Adipocyte (in vitro differentiated cells): Measurements from ENCODE around the gene RAB24.

Experiments used
- DNase-seq: peaks from one replicate; pipeline ENCODE4 v3.0.0-alpha.2; 2015; ENCODE audit warnings: low read depth
- H3K27me3 ChIP-seq: replicated peaks from 2 replicates; pipeline ENCODE4 v1.7.0; 2013; ENCODE audit warnings: mild to moderate bottlenecking, low read length, moderate library complexity; ENCODE audit not compliant: control insufficient read depth, insufficient read depth
- H3K36me3 ChIP-seq: 2 replicates; pipeline ENCODE4 v1.7.0; 2013; ENCODE audit warnings: low read length, mild to moderate bottlenecking, moderate library complexity; ENCODE audit not compliant: control insufficient read depth, insufficient read depth, severe bottlenecking
- H3K4me1 ChIP-seq: 2 replicates; pipeline ENCODE4 v1.7.0; 2013; ENCODE audit warnings: mild to moderate bottlenecking, low read length, moderate library complexity; ENCODE audit not compliant: control insufficient read depth, insufficient read depth
- H3K4me3 ChIP-seq: 2 replicates; pipeline ENCODE4 v1.7.0; 2013; ENCODE audit warnings: mild to moderate bottlenecking, low read length, moderate library complexity
- H3K9ac ChIP-seq: 2 replicates; pipeline ENCODE4 v1.7.0; 2013; ENCODE audit warnings: mild to moderate bottlenecking, low read length, moderate library complexity
- H3K9me3 ChIP-seq: 2 replicates; pipeline ENCODE4 v1.7.0; 2013; ENCODE audit warnings: mild to moderate bottlenecking, low read length, moderate library complexity; ENCODE audit not compliant: control insufficient read depth

Gene RAB24

DNA sequence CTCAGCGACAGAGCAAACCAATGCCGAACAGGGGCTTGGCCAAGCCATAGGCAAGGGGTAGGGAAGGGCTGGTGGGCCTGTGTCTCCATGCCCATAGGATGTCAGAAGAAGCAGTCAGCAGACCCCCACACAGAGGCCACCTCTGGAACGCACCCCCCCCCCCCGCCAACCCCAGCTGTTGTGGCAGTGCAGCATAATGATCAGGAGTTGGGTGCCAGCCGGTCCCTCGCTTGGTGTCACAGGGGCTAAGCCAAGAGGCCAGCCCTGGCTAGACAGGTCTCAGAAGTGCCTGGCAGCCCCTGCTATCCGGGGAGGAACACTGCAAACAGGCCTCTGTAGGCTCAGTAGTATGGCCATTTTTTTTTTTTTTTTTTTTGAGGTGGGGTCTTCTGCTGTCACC, 11.9 kb upstream of the RAB24 start:
- Histone ChIP-seq H3K27me3 (no peaks in the 10 kb centered on the region), H3K4me3 (no peak overlapping the region), H3K36me3 (peaks cover 10% of the 10 kb centered on the region), H3K4me1 (peaks cover 4% of the 10 kb centered on the region), H3K9me3 (no peaks in the 10 kb centered on the region), H3K9ac (no peak overlapping the region)
- DNase-seq: no peak

GRCh38 chr5:177314376-177315342, 11.1 kb upstream of the RAB24 start:
- peaks cover 4% of the 10 kb centered on the region for H3K4me1 ChIP-seq
- no peak for DNase-seq
- H3K9ac ChIP-seq: no peak overlapping the region
- peaks cover 5% of the 10 kb centered on the region for H3K36me3 ChIP-seq
- H3K9me3 ChIP-seq: no peaks in the 10 kb centered on the region
- no peaks in the 10 kb centered on the region for H3K27me3 ChIP-seq
- H3K4me3 ChIP-seq: no peak overlapping the region

DNA sequence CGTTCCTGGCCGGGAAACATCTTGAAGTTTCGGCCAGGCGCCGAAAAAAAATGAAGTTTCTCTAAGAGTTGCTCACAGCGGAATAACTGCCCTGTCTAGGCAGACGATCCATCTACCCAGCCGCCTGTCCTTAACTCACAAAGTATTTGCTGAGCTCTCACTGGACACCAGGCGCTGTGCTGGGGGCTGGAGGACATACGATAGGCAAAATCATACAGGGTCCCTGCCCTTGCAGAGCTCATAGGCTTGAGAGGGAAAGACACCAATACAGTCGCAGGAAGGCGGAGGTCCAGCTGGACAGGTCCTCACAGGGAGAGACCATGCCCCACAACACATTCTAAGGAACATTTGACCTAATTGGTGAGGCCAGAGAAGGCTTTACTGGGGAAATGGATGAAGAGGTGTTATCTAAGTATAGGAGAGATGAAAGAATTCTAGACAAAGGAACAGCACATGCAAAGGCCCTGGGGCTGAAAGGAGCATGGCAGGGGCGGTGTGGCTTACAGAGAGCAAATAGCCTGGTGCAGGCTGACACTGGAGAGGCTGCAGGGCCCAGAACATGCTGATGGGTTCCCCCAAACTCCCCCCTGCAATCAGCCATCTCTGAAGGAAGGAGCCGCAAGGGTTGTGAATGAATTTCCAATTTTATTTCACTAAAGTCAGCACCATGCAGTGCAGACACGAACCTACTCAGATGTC, 10.2 kb upstream of the RAB24 start:
- no peaks in the 10 kb centered on the region for H3K27me3 ChIP-seq
- peaks cover 5% of the 10 kb centered on the region for H3K36me3 ChIP-seq
- H3K9ac ChIP-seq: no peak overlapping the region
- H3K9me3 ChIP-seq: no peaks in the 10 kb centered on the region
- no peak for DNase-seq
- no peak overlapping the region for H3K4me3 ChIP-seq
- peaks cover 4% of the 10 kb centered on the region for H3K4me1 ChIP-seq

- no peak overlapping the region for H3K4me3 ChIP-seq
- no peaks in the 10 kb centered on the region for H3K27me3 ChIP-seq
- no peak for DNase-seq
These were observed 9.2 kb upstream of the RAB24 start for GRCh38 chr5:177312649-177313181.

DNA sequence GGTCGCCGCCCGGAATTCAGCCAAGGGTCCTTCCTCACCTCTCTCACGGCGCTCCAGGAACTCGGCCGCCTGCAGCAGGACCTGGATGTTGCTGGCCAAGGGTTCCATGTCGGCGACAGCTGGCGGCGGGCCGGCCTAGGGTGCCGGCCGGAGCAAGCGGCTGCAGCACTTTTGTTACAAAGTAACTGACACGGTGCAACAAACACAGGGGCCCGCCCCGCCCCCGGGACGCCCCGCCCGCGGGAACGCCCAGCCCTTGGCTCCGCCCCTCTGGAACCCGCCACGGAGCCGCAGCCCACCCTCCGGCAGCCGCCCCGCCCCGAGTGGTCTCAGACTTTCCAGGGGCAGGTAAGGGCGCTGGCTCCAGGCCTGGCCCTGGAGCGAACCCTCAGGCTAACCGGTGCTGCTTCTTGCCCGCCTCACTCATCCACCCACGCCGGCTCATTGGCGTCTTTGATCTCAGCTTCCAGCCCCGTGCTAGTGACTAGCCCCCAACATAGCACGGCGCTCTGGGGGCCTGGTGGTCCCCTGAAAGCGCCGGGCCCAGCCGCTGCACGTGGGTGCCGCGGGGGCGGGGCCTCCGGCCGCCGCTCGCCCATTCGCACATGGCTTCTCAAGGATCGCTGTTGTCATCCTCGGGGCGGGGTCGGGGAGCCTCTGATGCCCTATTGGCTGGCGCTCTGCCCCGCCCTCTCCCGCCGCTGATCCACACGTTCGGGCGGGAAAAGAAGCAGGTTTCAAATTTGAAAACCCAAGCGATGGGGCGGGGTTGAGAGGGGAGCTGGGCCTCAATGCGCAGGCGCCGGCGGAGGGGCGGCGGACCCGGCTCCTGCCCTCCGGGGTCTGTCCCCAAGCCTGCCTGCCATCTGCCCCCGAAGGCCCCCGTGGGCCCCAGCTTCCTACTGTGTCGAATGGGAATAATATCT, 8.5 kb upstream of the RAB24 start, which contains the start of gene MXD3:
MXD3 (minus strand) TSS at position 176 of the 926 bp plus-strand sequence; CDS start at position 108, 68 bp downstream.
- peaks cover 2% of the 10 kb centered on the region for H3K36me3 ChIP-seq
- H3K27me3 ChIP-seq: no peaks in the 10 kb centered on the region
- DNase-seq: peak; percentile 98
- peak within 1 kb of the TSS; percentile 84 for H3K4me3 ChIP-seq
- H3K9me3 ChIP-seq: no peaks in the 10 kb centered on the region
- no peak within 1 kb of the TSS for H3K9ac ChIP-seq
- H3K4me1 ChIP-seq: peaks cover 14% of the 10 kb centered on the region

More at GRCh38 chr5:177312649-177313181, 9.2 kb upstream of the RAB24 start:
- no peaks in the 10 kb centered on the region for H3K9me3 ChIP-seq
- H3K36me3 ChIP-seq: peaks cover 5% of the 10 kb centered on the region
- H3K9ac ChIP-seq: no peak overlapping the region
- H3K4me1 ChIP-seq: peaks cover 7% of the 10 kb centered on the region

- Histone ChIP-seq H3K9me3 (no peaks in the 10 kb centered on the region), H3K4me1 (peaks cover 20% of the 10 kb centered on the region), H3K36me3 (peaks cover 8% of the 10 kb centered on the region), H3K4me3 (peak overlapping the region; percentile 84), H3K9ac (no peak overlapping the region), H3K27me3 (no peaks in the 10 kb centered on the region)
- DNase-seq: peak; percentile 44
These were observed 7.8 kb upstream of the RAB24 start for GRCh38 chr5:177311392-177311722.

GRCh38 chr5:177310757-177311391, 7.4 kb upstream of the RAB24 start:
- Histone ChIP-seq H3K36me3 (peaks cover 13% of the 10 kb centered on the region), H3K27me3 (no peaks in the 10 kb centered on the region), H3K9ac (no peak overlapping the region), H3K4me3 (no peak overlapping the region), H3K9me3 (no peaks in the 10 kb centered on the region), H3K4me1 (peaks cover 24% of the 10 kb centered on the region)
- DNase-seq: no peak

GRCh38 chr5:177310332-177310731, 6.8 kb upstream of the RAB24 start:
- Histone ChIP-seq H3K4me3 (no peak overlapping the region), H3K36me3 (peaks cover 16% of the 10 kb centered on the region), H3K9ac (no peak overlapping the region), H3K9me3 (no peaks in the 10 kb centered on the region), H3K27me3 (no peaks in the 10 kb centered on the region), H3K4me1 (peaks cover 30% of the 10 kb centered on the region)
- DNase-seq: no peak

GRCh38 chr5:177309351-177310191, 6.1 kb upstream of the RAB24 start:
- no peak overlapping the region for H3K9ac ChIP-seq
- H3K4me3 ChIP-seq: no peak overlapping the region
- DNase-seq: peak; percentile 75
- H3K27me3 ChIP-seq: no peaks in the 10 kb centered on the region
- peaks cover 16% of the 10 kb centered on the region for H3K36me3 ChIP-seq
- no peaks in the 10 kb centered on the region for H3K9me3 ChIP-seq
- peaks cover 37% of the 10 kb centered on the region for H3K4me1 ChIP-seq

DNA sequence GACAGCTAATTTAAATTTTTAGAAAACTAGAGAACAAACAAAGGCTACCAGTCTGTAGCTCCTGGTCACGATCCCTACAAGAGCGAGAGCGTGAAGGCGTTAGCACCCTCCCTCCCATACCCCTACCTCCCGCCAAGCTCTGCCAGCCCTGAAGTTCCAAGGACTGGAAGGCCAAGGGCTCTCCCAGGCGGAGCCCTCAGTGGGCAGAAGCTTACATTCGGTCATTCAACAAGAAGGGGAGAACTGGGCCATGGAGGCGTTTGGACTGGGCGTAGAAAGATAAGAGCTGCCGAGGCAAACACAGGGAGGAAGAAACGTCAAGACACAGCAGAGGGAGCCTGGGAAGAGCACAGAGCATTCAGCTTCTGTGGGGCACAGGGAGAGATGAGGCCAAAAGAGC, 5.2 kb upstream of the RAB24 start:
- no peaks in the 10 kb centered on the region for H3K27me3 ChIP-seq
- H3K4me1 ChIP-seq: peaks cover 41% of the 10 kb centered on the region
- no peak for DNase-seq
- H3K9me3 ChIP-seq: no peaks in the 10 kb centered on the region
- H3K9ac ChIP-seq: no peak overlapping the region
- H3K4me3 ChIP-seq: no peak overlapping the region
- peaks cover 16% of the 10 kb centered on the region for H3K36me3 ChIP-seq
